Kidney capillary endothelial cell (primary cell): ENCODE measurements around the gene NMRK2.
"Not testable (repeated sequence)": the region's sequence is repeated elsewhere in the genome, so short reads cannot be mapped to it uniquely, and the experiment has no call there.

Source experiments
- DNase-seq: peaks from one replicate; pipeline ENCODE4 v3.0.0-alpha.2; 2018; ENCODE audit warnings: low spot score

NMRK2 gene

GRCh38 chr19:3932931-3933810 lies at the start of gene NMRK2:
NMRK2 (plus strand) TSS chr19:3933069; CDS start chr19:3933672, 603 bp downstream.
- no peak for DNase-seq

- DNase-seq: no peak
Observed at GRCh38 chr19:3890591-3890990, 42.3 kb upstream of the NMRK2 start.

- DNase-seq: no peak
Observed at GRCh38 chr19:3893509-3894179, 39.2 kb upstream of the NMRK2 start.

- DNase-seq: not testable (repeated sequence)
Observed at GRCh38 chr19:3894959-3895358, 37.9 kb upstream of the NMRK2 start.

- DNase-seq: no peak
Observed at GRCh38 chr19:3895788-3896187, 37.1 kb upstream of the NMRK2 start.

- DNase-seq: no peak
Observed at GRCh38 chr19:3897936-3898335, 34.9 kb upstream of the NMRK2 start.

- DNase-seq: no peak
Observed at GRCh38 chr19:3898426-3898825, 34.4 kb upstream of the NMRK2 start.

- DNase-seq: no peak
Observed at GRCh38 chr19:3899531-3900294, 33.2 kb upstream of the NMRK2 start.

- no peak for DNase-seq
Observed at GRCh38 chr19:3902317-3902973, 30.4 kb upstream of the NMRK2 start.

GRCh38 chr19:3904233-3904632 lies 28.6 kb upstream of the NMRK2 start:
- no peak for DNase-seq

- no peak for DNase-seq
Observed at GRCh38 chr19:3907626-3908265, 25.1 kb upstream of the NMRK2 start.

- DNase-seq: no peak
Observed at GRCh38 chr19:3908266-3909054, 24.4 kb upstream of the NMRK2 start.

GRCh38 chr19:3910105-3910504 lies 22.8 kb upstream of the NMRK2 start:
- no peak for DNase-seq

GRCh38 chr19:3914199-3914598 lies 18.7 kb upstream of the NMRK2 start:
- DNase-seq: no peak

- DNase-seq: no peak
Observed at GRCh38 chr19:3916033-3916432, 16.8 kb upstream of the NMRK2 start.

- no peak for DNase-seq
Observed at GRCh38 chr19:3919793-3920192, 13.1 kb upstream of the NMRK2 start.

GRCh38 chr19:3923096-3923758 lies 9.6 kb upstream of the NMRK2 start:
- no peak for DNase-seq

- DNase-seq: no peak
Observed at GRCh38 chr19:3923912-3924311, 9.0 kb upstream of the NMRK2 start.

- DNase-seq: no peak
Observed at GRCh38 chr19:3931041-3931440, 1.8 kb upstream of the NMRK2 start.
